IPS DF 6.9 (cell line): ENCODE data around the gene CHN2.

Source experiments
- DNase-seq: peaks from one replicate; pipeline ENCODE4 v3.0.0-alpha.2; 2013; ENCODE audit warnings: low read depth, low spot score
- H3K27ac ChIP-seq: one replicate; pipeline ENCODE4 v1.5.1; 2013; ENCODE audit warnings: low read length, control low read depth
- H3K27me3 ChIP-seq: 2 replicates; pipeline ENCODE4 v1.6.1; 2013; ENCODE audit warnings: mild to moderate bottlenecking, low read length; ENCODE audit not compliant: control insufficient read depth, insufficient read depth
- H3K36me3 ChIP-seq: 2 replicates; pipeline ENCODE4 v1.6.1; 2013; ENCODE audit warnings: low read length; ENCODE audit not compliant: control insufficient read depth, insufficient read depth
- H3K4me1 ChIP-seq: 2 replicates; pipeline ENCODE4 v1.6.1; 2013; ENCODE audit warnings: low read length; ENCODE audit not compliant: control insufficient read depth, insufficient read depth
- H3K4me3 ChIP-seq: 2 replicates; pipeline ENCODE4 v1.5.1; 2013; ENCODE audit warnings: mild to moderate bottlenecking, low read length
- H3K9me3 ChIP-seq: 2 replicates; pipeline ENCODE4 v1.6.1; 2013; ENCODE audit warnings: low read length, inconsistent platforms; ENCODE audit not compliant: control insufficient read depth, insufficient read depth
- WGBS: extraction: QIAGEN DNeasy Blood & Tissue Kit; methylation state at CpG from one replicate; pipeline ENCODE4 v1.1.7; 2013; ENCODE audit warnings: mixed read lengths, missing lambda C conversion rate; ENCODE audit not compliant: insufficient read length, insufficient coverage; 5-methylcytosine and 5-hydroxymethylcytosine counted together

CHN2 gene

GRCh38 chr7:29345590-29345989 lies 151.0 kb downstream of the CHN2 start:
- no CpG with 5 or more reads among the region's 9 CpGs for WGBS

GRCh38 chr7:29346231-29346978 lies 151.8 kb downstream of the CHN2 start:
- no peaks in the 10 kb centered on the region for H3K4me1 ChIP-seq
- no peaks in the 10 kb centered on the region for H3K27me3 ChIP-seq
- H3K36me3 ChIP-seq: no peaks in the 10 kb centered on the region
- DNase-seq: no peak
- no peak overlapping the region for H3K4me3 ChIP-seq
- no CpG with 5 or more reads among the region's 8 CpGs for WGBS
- no peaks in the 10 kb centered on the region for H3K9me3 ChIP-seq
- no peak overlapping the region for H3K27ac ChIP-seq

More at GRCh38 chr7:29345590-29345989, 151.0 kb downstream of the CHN2 start:
- H3K9me3 ChIP-seq: no peaks in the 10 kb centered on the region
- H3K27me3 ChIP-seq: no peaks in the 10 kb centered on the region
- H3K36me3 ChIP-seq: no peaks in the 10 kb centered on the region
- H3K27ac ChIP-seq: no peak overlapping the region
- no peak overlapping the region for H3K4me3 ChIP-seq
- no peak for DNase-seq
- H3K4me1 ChIP-seq: no peaks in the 10 kb centered on the region

GRCh38 chr7:29349362-29349761 lies 154.8 kb downstream of the CHN2 start:
- no peaks in the 10 kb centered on the region for H3K4me1 ChIP-seq
- WGBS: no CpG with 5 or more reads among the region's 4 CpGs
- no peak for DNase-seq
- no peaks in the 10 kb centered on the region for H3K27me3 ChIP-seq
- H3K9me3 ChIP-seq: no peaks in the 10 kb centered on the region
- no peak overlapping the region for H3K27ac ChIP-seq
- H3K36me3 ChIP-seq: no peaks in the 10 kb centered on the region
- H3K4me3 ChIP-seq: no peak overlapping the region

GRCh38 chr7:29350351-29350750 lies 155.8 kb downstream of the CHN2 start:
- Histone ChIP-seq H3K27me3 (no peaks in the 10 kb centered on the region), H3K9me3 (no peaks in the 10 kb centered on the region), H3K4me3 (no peak overlapping the region), H3K4me1 (no peaks in the 10 kb centered on the region), H3K36me3 (no peaks in the 10 kb centered on the region), H3K27ac (no peak overlapping the region)
- DNase-seq: no peak
- no CpG with 5 or more reads among the region's 3 CpGs for WGBS

- no CpG with 5 or more reads among the region's 4 CpGs for WGBS
- Histone ChIP-seq H3K9me3 (no peaks in the 10 kb centered on the region), H3K36me3 (no peaks in the 10 kb centered on the region), H3K4me3 (no peak overlapping the region), H3K27me3 (no peaks in the 10 kb centered on the region), H3K27ac (no peak overlapping the region), H3K4me1 (no peaks in the 10 kb centered on the region)
- DNase-seq: no peak
Measured at GRCh38 chr7:29352041-29352440, 157.5 kb downstream of the CHN2 start.

GRCh38 chr7:29353810-29354209 lies 159.2 kb downstream of the CHN2 start:
- no peak for DNase-seq
- H3K27ac ChIP-seq: no peak overlapping the region
- no peaks in the 10 kb centered on the region for H3K9me3 ChIP-seq
- H3K36me3 ChIP-seq: no peaks in the 10 kb centered on the region
- H3K4me3 ChIP-seq: no peak overlapping the region
- H3K27me3 ChIP-seq: no peaks in the 10 kb centered on the region
- H3K4me1 ChIP-seq: no peaks in the 10 kb centered on the region
- WGBS: no CpG with 5 or more reads among the region's 5 CpGs

GRCh38 chr7:29354340-29354739 lies 159.8 kb downstream of the CHN2 start:
- Histone ChIP-seq H3K27me3 (no peaks in the 10 kb centered on the region), H3K36me3 (no peaks in the 10 kb centered on the region), H3K27ac (no peak overlapping the region), H3K4me3 (no peak overlapping the region), H3K4me1 (no peaks in the 10 kb centered on the region), H3K9me3 (no peaks in the 10 kb centered on the region)
- no CpG with 5 or more reads among the region's 4 CpGs for WGBS
- no peak for DNase-seq

- H3K9me3 ChIP-seq: no peaks in the 10 kb centered on the region
- WGBS: no CpG with 5 or more reads among the region's 7 CpGs
Measured at GRCh38 chr7:29355388-29355787, 160.8 kb downstream of the CHN2 start.

GRCh38 chr7:29356631-29357030 lies 162.1 kb downstream of the CHN2 start:
- no peaks in the 10 kb centered on the region for H3K4me1 ChIP-seq
- no peak overlapping the region for H3K4me3 ChIP-seq
- H3K9me3 ChIP-seq: no peaks in the 10 kb centered on the region
- DNase-seq: no peak
- H3K27me3 ChIP-seq: no peaks in the 10 kb centered on the region
- H3K36me3 ChIP-seq: no peaks in the 10 kb centered on the region
- no CpG with 5 or more reads among the region's 9 CpGs for WGBS
- H3K27ac ChIP-seq: no peak overlapping the region

More at GRCh38 chr7:29355388-29355787, 160.8 kb downstream of the CHN2 start:
- Histone ChIP-seq H3K4me1 (no peaks in the 10 kb centered on the region), H3K27me3 (no peaks in the 10 kb centered on the region), H3K4me3 (no peak overlapping the region), H3K36me3 (no peaks in the 10 kb centered on the region), H3K27ac (no peak overlapping the region)
- DNase-seq: no peak

- no peaks in the 10 kb centered on the region for H3K9me3 ChIP-seq
Measured at GRCh38 chr7:29359482-29360093, 165.0 kb downstream of the CHN2 start.

More at GRCh38 chr7:29359482-29360093, 165.0 kb downstream of the CHN2 start:
- Histone ChIP-seq H3K4me1 (no peaks in the 10 kb centered on the region), H3K27ac (no peak overlapping the region), H3K4me3 (no peak overlapping the region), H3K27me3 (no peaks in the 10 kb centered on the region), H3K36me3 (no peaks in the 10 kb centered on the region)
- WGBS: no CpG with 5 or more reads among the region's 4 CpGs
- DNase-seq: no peak
